8988T (cell line): ENCODE measurements around the gene EPB41L1.

ENCODE experiments used
- DNase-seq: peaks from one replicate; pipeline ENCODE4 v3.0.0; 2011

The EPB41L1 gene

DNA sequence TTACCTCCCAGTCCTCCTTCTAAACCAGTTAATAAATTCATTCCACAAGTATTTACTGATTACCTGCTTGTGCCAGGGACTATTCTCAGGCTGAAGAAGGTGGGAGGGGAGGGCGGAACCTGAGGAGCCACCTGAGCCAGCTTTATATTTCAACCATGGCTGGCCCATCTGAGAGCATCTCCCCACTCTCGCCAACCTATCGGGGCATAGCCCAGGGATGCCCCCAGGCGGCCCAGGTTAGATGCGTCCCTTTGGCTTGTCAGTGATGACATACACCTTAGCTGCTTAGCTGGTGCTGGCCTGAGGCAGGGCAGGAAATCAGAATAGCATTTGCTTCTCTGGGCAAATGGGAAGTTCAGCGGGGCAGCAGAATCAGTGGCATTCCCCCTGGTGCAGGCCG is 76.8 kb downstream of the EPB41L1 start:
- no peak for DNase-seq

DNA sequence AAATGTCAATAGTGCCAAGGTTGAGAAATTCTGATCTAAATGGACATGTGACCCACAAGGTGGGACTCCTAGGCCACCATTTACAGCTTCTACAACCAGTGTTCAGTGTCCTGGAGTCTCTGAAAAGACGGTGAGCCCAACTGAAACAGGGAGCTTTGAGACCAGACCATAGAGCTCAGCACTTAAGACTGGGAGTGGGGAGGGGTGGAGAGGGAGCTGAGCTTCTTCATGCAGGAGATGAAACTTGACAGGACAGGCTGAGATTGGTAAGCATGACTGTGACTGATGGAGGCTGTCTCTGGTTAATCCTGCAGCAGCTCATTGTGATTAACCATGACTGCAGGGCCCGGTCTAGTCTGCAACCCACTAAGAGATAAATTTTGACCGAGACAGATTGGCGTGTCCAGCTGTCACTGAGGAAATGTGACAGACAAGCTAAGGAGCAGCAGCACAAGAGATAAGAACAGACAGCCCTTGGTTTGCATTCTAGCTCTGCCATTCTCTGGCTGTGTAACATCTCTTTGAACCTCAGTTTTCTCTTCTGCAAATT is 80.3 kb downstream of the EPB41L1 start:
- DNase-seq = no peak

DNA sequence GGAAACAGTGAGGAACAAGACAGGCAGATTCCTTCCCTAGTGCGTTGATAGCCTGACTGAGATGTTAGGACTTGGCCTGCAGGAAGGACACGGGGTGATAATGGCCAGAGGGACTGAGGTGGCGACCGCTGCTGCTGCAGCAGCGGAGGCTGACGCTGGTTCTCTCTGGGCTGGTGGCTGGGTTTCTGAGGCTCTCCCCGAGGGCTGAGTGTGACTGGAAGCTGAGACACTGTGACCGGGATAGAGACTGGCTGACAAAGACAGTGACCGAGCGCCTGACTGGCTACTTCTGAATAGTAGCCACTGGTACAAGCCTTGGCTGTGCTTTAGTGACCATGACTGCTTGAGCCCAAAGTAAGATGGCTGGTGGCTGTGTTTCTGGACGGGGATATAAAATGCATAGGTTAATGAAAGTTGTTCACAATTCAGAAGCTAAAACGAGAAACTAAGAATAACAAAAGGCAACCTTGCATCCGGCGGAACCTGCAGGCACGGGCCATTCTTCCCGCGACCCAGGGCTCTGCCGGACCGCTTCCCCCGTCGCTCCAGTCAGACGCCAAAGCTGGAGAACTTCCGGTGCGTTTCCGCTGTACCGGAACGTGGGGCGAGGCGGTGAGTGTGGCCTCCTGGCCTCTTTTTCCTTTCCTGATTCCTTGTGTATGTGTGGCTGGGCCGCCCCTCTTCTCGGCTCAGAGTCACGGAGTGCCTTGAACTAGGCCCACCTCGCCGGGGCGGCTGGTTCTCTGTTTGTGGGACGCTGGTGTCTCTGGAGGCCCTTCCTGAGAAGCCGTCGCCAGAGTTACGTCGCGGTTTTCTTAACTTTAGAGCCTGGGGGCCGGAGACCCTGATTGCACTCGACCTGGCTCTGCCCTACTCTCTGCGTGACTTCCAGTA is 81.6 kb downstream of the EPB41L1 start, which contains the start of gene AAR2:
Gene AAR2, plus strand, starts transcription at position 587 of the 894 bp plus-strand sequence. CDS start 3,391 bp downstream, outside the sequence.
- peak; percentile 39 for DNase-seq

DNA sequence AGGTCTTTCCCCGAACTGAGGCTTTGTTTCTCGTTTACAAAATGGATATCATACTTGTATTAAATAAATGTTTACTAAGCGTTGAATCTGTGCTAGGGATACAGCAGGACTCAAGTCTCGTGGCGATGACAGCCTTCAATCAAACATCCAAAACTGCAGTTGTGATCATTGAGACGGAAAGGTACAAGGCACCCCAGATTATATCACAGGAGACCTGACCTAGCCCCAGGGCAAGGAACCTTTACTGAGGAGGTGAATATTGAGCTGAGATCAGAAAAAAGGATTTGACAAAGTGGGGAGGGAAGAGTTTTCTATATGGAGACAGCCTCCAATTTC is 82.2 kb downstream of the EPB41L1 start:
- no peak for DNase-seq

DNA sequence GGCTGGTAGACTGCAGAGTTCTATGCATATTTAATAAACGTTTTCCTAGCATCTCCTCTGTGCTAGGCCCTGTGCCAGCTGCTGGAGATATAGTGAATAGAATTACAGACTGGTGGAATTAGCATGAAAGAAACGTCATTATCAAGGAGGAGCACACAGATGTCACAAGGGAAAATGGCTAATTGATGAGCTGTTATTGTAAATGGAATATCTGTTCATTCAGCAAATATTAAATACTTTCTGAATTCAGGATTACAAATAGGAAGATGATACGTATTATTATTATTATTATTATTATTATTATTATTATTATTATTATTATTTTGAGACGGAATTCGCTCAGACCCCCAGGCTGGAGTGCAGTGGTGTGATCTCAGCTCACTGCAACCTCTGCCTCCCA is 82.9 kb downstream of the EPB41L1 start:
- no peak for DNase-seq

DNA sequence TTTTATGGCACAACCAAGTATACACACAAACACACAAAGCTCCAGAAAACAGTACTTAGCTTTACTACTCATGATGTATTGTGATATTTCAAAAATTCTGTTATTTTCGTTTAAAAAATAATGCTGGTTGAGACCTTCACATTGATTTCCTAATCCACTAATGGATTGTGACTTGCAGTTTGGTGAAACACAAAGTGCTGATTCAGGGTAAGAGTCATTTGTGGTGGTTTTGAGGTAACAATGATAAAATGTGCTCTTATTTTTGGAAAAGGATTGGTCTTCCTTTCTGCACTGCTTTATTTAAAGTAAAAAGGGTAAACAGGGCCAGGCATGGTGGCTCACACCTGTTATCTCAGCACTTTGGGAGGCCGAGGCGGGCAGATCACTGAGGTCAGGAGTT is 83.6 kb downstream of the EPB41L1 start:
- DNase-seq = no peak

DNA sequence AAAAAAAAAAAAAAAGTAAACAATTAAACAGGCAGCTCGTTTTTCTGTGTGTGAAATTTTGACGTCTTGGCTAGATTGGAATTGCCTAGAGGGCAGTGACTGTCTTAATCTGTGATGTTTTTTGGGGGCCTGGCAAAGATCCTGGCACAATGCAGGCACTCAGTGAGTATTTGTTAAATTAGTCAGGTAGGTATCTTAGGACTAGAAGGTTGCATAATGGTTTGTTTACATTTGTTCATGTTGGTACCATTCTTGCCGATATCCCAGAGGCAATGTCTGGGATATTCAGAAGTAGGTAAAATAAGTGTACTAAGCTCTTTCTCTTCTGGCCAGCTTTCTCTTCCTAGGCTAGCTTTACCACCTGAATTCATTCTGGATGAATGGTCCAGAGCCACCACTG is 84.2 kb downstream of the EPB41L1 start:
- DNase-seq = no peak

DNA sequence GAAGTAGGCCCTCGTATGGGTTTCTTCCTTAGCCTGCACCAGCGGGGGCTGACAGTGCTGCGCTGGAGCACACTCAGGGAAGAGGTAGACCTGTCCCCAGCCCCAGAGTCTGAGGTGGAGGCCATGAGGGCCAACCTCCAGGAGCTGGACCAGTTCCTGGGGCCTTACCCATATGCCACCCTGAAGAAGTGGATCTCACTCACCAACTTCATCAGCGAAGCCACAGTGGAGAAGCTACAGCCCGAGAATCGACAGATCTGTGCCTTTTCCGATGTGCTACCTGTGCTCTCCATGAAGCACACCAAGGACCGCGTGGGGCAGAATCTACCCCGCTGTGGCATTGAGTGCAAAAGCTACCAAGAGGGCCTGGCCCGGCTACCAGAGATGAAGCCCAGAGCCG is 85.5 kb downstream of the EPB41L1 start:
- no peak for DNase-seq

DNA sequence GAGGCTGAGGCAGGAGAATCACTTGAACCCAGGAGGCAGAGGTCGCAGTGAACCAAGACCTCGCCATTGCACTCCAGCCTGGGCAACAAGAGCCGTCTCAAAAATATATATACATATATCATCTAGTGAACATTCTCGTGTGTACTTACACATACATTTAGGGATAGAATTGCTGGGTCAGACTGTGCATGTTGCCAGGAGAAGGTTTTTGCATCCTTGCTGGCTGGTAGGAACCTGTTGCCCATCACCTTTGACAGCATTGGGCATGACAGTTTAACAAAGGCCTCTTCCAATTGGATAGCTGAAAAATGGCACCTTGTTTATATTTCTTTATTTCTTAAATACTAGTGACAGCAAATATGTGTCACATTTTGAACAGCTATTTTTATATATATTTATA is 87.1 kb downstream of the EPB41L1 start:
- no peak for DNase-seq

DNA sequence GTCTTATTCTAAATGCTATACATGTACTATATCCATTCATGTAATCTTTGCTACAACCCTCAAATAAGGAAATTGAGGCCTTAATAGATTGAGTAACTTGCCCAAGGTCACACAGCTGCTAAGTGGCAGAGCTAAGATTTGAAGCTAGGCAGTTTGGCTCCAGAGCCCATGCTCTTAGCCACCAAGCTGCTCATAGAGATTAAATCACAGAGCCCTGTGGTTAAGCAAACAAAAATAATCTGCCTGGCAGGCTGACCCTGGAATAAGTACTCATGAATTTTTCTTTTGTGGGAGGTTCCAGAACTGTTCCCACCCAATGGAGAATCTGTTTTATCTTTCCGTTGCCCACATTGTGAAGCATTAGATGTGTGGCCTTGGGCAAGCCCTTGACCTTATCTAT is 89.2 kb downstream of the EPB41L1 start:
- DNase-seq = no peak

DNA sequence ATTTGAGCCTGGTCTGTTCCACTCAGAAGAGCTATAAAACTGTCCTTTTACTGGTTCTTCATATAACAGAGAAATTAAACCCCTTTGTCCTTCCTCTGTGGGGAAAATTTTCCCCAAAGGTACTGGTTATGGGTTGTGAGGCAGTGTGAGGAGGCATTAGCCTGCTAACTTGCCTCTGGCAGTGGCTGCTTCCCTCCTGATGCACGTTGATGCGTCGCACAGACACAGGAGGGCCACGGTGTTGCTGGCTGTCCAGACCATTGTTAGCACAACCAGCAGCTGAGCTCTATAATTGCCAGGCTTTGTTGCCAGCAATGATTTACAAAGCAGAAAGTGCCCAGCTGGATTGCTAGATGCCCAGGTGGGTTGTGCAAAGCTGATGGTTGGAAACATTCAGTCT is 91.9 kb downstream of the EPB41L1 start:
- no peak for DNase-seq

DNA sequence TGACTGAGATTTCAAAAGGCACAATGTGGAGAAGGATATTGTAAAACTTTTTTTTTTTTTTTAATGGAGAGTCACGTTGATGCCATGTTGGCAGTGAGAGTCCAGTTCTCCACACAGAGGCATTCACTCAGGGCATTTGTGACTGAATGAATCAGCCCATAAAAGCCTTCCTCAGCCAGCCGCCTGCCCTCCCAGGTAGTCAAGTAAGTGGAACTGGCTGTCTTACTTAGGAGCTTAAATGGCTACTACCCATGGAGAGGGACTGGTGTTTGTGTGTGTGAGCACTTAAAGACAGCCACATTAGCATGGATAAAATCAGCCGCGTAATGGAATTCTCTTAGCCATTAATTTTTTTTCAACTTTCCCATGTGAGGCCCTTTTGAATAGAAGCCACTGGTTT is 94.3 kb downstream of the EPB41L1 start:
- no peak for DNase-seq

DNA sequence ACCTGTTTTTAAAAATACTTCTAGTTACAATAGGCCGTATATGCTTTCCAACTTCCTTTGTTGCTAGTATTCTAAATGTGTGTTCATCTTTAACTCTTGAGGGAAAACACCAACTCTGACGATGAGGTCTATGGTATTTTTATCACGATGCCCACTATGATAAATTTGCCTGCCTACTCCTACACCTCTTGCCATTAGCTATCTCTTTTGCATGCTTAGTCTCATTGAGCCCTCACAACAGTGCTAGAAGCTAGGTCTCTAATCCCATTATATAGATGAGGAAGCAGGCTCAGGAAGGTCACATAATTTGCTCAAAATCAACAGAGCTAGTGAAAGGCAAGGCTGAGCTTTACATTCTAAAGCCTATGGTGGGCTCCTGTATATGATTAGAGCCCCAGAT is 94.9 kb downstream of the EPB41L1 start:
- no peak for DNase-seq

DNA sequence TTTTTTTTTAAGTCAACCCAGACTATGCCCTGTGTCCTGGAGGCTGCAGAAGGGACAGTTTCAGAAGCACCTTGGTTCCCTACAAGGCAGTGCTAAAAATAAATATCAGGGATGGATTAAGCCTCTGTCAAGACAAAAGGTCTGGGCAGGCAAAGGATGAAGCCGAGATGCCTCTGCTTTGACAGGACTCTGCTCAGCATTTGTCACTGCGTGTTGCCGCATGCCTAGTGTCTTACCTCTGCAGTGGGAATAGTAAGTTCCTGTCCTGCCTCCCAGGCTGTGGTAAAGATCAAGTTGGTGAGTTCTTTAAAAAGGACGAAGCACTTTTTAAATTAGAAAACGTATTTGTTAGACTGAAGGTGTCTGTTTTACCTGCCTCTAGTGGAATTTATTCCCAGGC is 96.9 kb downstream of the EPB41L1 start:
- no peak for DNase-seq

DNA sequence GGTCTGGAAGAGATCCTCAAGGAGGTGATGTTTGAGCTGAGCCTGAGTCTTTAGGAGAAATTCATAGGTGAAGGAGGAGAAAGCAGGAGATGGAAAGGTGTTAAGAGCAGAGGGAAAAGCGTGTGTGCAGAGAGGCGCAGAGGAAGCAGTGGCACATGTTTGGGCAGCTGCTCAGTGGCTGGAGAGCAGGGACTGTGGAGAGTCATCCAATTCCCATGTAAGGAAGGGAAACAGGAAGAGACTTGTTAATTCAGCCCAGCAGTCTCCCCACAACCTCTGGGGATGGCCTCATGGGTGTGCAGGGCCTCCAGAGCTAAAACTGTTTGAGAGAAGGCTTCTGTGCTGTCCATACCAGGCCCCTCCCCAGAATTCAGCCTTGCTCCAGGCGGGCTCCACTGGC is 98.0 kb downstream of the EPB41L1 start:
- no peak for DNase-seq

DNA sequence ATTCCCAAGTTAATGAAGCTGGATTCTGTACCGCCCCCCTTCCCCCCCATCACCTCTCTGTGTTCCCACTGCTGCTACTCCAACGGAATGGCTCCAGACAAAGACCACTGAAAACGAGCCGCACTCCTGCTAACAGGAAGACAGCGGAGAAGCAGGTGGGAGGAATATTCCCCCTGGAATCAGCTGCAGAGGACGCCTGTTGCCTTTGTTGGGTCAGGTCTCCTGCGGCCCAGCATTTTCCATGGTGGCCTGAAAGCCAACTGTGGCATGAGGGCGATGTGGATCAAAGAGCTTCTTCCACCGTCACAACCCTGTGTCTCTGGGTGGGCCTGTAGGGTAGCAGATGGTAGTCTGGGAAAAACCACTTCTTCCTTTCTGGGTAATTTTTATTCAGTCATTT is 98.5 kb downstream of the EPB41L1 start:
- no peak for DNase-seq

DNA sequence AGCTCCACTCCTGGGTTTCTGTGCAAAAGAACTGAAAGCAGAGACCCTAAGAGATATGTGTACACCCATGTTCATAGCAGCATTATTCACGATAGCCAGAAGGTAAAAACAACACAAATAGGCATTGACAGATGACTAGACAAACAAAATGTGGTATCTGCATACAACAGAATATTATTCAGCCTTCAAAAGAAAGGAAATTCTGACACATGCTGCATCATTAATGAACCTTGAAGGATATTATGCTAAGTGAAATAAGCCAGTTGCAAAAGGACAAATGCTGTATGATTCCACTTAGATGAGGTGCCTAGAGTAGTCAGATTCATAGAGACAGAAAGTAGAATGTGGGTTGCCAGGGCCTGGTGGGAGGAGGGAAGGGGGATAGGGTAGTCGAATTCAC is 99.5 kb downstream of the EPB41L1 start:
- DNase-seq = no peak

DNA sequence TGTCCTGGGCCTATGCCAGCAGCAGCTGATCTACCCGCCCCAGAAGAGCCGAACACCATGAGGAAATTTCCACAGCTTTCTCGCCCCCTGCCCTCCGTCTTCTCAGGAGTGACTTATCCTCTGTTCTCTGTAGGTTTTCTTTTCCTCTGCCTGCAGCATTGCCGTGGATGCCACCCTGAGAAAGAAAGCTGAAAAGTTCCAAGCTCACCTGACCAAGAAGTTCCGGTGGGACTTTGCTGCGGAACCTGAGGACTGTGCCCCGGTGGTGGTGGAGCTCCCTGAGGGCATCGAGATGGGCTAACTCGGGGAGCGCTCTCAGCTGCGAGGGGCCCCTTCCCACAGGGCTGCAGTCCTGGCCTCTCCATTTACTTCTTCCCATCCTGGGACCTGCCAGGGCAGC is 100.9 kb downstream of the EPB41L1 start:
- no peak for DNase-seq

DNA sequence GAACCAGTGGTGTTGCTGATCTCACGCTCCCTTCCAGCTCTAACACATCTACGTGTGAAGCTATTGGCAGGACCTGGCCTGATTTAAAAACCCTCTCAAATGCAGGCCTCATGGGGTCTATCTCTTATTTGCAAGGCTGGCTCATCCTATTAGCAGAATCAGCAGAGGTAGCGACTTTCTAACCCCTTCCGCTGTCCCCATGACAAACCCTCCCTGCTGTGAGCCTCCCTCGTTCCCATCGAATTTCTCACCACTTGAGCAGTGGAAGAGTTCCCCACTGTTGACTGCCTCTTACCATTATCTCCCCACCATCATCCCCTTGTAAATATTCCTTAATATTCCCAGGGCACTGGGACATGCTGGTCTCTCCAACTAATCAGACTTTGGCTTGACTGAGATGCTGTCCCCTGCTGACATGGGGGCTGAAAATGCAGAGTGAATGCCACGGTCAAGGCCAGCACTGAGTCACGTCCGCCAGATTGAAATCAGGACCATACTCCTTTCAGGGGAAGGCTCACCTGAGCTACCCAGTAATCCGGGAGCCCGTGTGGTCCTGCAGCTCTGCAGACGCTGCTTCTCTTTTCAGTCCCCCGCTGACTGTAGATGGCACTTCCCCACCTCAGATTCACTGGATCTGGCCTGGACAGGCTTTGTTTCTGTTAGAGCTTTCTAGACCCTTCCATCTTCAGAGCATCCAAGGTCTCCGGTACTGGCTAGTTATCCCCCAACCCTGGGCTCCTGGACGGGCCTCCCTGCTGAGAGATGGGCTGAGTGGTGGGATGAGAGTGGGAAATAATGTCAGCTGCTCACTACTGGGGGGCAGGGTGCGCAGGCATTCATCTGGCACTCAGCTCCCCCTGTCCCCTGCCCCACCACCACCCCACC is 104.9 kb downstream of the EPB41L1 start:
- no peak for DNase-seq

DNA sequence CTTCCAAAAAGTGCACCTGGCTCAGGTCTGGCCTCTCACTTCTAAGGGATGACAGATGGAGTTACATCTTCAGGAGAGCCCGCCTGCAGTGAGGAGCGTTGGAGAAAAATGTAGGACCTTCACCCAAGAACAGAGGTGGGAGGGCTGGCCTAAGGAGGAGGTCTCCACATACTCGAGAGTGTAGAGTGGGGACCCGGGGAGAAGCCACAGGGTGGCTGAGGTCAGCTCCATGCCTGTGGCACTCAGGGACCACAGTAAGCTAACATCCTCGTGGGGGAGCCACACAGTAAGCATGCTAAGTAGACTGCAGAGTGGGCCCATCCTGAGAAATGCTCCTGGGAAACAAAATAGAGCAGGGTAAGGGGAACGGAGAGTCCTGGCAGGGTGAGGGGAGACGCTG is 105.8 kb downstream of the EPB41L1 start:
- no peak for DNase-seq

DNA sequence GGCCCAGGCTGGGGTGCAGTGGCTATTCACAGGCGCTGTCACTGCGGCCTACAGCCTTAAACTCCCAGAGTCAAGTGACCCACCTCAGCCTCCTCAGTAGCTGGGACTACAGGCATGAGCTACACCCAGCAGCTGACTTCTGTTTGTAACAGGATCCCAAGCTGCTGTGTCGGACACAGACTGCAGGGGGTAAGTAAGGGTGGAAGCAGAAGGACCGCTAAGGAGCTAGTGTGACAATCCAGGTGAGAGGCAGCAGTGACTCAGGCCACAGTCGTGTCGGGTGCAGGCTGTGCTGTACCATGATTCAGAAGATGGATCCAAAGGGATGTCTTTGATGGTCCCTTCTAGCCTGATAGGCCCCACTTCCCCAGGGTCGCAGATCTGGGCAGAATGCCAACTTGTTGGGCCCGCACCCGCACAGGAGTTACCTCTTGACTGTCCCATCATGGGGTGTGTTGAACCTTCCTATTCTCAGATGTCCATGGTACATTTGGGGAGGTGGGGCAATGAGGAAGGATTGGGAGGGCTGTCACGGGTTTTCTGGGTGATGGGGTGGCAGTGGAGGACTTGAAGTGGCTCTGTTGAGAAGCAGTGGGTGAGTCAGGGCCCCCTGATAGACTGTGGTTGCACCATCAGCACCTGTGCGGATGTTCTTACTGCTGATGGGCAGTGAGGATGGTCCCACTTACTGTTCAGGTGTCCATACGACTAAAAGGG is 107.0 kb downstream of the EPB41L1 start:
- DNase-seq = no peak

DNA sequence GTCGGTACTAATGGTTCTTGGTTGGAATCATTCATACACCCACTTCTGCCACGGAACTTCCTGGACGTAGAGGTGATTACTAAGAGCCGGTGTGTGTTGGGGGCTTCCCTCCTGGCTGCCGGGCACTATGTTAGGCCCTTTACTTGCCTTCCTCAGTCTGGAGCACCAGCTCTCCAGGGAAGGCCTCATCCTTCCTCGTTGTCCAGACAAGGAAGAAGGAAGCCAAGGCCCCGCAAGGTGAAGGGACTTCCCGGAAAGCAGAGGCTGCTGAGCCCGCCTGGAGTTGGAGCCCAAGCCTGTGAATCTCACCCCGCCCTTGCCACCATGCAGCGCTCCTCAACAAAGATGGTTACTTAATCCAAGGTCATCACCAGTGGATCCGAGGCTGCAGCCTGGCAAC is 107.9 kb downstream of the EPB41L1 start:
- no peak for DNase-seq
